Cardiac muscle cell (in vitro differentiated cells and primary cell): ENCODE results near the gene TAOK3. TPM values are rescaled to one million over a fixed set of nuclear protein-coding genes. Genes with fewer than 3 reads are reported as not detected.

ENCODE experiments used
- DNase-seq, 2 donors: peaks; one replicate each; pipeline versions ENCODE4 v3.0.0 to v3.0.0-alpha.2; 2010 to 2017; ENCODE audit warnings: low read depth in 1 of 2, low spot score in 1 of 2
- H3K27ac ChIP-seq: fragments of 200-600 bp; sonication (generic); 2 replicates; pipeline ENCODE4 v1.5.1; 2016
- H3K27me3 ChIP-seq: fragments of 200-600 bp; sonication (generic); 2 replicates; pipeline ENCODE4 v1.6.0; 2016; ENCODE audit warnings: control low read depth
- H3K36me3 ChIP-seq: fragments of 200-600 bp; sonication (generic); 2 replicates; pipeline ENCODE4 v1.5.1; 2016; ENCODE audit warnings: control low read depth
- H3K4me1 ChIP-seq: fragments of 200-600 bp; sonication (generic); 2 replicates; pipeline ENCODE4 v1.8.1; 2017; ENCODE audit warnings: low read depth, mild to moderate bottlenecking, mixed run types
- H3K4me3 ChIP-seq: fragments of 200-600 bp; sonication (generic); 2 replicates; pipeline ENCODE4 v1.5.1; 2016; ENCODE audit warnings: mild to moderate bottlenecking
- H3K9me3 ChIP-seq: fragments of 200-600 bp; sonication (generic); 2 replicates; pipeline ENCODE4 v1.5.1; 2017; ENCODE audit warnings: low read depth, mild to moderate bottlenecking, control low read depth
- polyA plus RNA-seq: library from polyadenylated mRNA; unstranded; fragments of >200 nt; fragmentation: Nextera tagmentation; extraction: Ambion mirVana; gene quantifications from 2 replicates; pipeline ENCODE4 v1.2.1, GENCODE V29; 2016
- total RNA-seq: library from RNA; depleted of rRNA; stranded (reverse); fragments of >200 nt; gene quantifications from 2 replicates; pipeline ENCODE4 v1.2.3, GENCODE V29; 2016
- TF ChIP-seq, protein P1 (sequence below): IDR thresholded peaks from 2 replicates; pipeline ENCODE4 v1.5.1; 2012; ENCODE audit warnings: low read depth, mild to moderate bottlenecking, low read length

The TAOK3 gene
- total and polyA plus RNA-seq, 2 experiments from 2014 or later, result 10.5 to 13.9 TPM

GRCh38 chr12:118145113-118145797 lies 227.5 kb downstream of the TAOK3 start:
- TF ChIP-seq, protein P1, sequence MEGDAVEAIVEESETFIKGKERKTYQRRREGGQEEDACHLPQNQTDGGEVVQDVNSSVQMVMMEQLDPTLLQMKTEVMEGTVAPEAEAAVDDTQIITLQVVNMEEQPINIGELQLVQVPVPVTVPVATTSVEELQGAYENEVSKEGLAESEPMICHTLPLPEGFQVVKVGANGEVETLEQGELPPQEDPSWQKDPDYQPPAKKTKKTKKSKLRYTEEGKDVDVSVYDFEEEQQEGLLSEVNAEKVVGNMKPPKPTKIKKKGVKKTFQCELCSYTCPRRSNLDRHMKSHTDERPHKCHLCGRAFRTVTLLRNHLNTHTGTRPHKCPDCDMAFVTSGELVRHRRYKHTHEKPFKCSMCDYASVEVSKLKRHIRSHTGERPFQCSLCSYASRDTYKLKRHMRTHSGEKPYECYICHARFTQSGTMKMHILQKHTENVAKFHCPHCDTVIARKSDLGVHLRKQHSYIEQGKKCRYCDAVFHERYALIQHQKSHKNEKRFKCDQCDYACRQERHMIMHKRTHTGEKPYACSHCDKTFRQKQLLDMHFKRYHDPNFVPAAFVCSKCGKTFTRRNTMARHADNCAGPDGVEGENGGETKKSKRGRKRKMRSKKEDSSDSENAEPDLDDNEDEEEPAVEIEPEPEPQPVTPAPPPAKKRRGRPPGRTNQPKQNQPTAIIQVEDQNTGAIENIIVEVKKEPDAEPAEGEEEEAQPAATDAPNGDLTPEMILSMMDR, result no peak
- Histone ChIP-seq H3K36me3 (peaks cover 24% of the 10 kb centered on the region), H3K9me3 (no peaks in the 10 kb centered on the region), H3K27me3 (no peaks in the 10 kb centered on the region), H3K27ac (no peak overlapping the region), H3K4me3 (no peak overlapping the region), H3K4me1 (no peaks in the 10 kb centered on the region)
- no peak for DNase-seq

DNA sequence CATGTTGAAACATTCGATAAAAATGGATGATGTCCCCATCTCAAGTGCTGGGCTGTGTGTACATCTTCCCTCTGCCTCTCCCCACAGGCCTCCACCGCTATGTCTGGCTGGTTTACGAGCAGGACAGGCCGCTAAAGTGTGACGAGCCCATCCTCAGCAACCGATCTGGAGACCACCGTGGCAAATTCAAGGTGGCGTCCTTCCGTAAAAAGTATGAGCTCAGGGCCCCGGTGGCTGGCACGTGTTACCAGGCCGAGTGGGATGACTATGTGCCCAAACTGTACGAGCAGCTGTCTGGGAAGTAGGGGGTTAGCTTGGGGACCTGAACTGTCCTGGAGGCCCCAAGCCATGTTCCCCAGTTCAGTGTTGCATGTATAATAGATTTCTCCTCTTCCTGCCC lies 228.2 kb downstream of the TAOK3 start:
- no peak overlapping the region for H3K27ac ChIP-seq
- no peak overlapping the region for H3K4me3 ChIP-seq
- TF ChIP-seq, protein P1, result no peak
- H3K36me3 ChIP-seq, result peaks cover 32% of the 10 kb centered on the region
- H3K27me3 ChIP-seq, result no peaks in the 10 kb centered on the region
- H3K4me1 ChIP-seq, result no peaks in the 10 kb centered on the region
- no peaks in the 10 kb centered on the region for H3K9me3 ChIP-seq
- no peak for DNase-seq

- peaks cover 37% of the 10 kb centered on the region for H3K36me3 ChIP-seq
- H3K9me3 ChIP-seq, result no peaks in the 10 kb centered on the region
- no peaks in the 10 kb centered on the region for H3K4me1 ChIP-seq
Measured at GRCh38 chr12:118140825-118141224, 231.9 kb downstream of the TAOK3 start.

DNA sequence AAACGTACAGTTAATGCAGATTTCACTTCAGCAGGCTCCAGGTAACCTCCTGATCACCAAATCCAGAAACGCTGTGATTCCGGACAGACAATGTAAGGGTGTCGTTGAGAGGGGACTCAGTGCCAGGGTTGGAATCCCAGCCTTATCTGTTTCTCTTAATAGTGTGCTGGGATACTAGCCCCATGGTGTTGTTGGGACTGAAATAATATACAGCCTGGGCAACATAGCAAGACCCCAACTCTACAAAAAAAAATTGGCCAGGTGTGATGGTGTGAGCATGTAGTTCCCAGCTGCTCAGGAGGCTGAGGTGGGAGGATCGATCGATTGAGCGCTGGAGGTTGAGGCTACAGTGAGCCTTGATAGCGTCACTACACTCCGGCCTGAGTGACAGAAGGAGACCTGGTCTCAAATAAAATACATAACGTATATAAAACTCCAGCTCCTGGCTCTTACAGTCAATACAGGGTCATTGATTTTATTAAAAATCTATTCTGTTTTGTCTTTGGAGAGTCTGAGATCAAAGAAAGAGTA lies 235.5 kb downstream of the TAOK3 start:
- TF ChIP-seq, protein P1, result no peak
- peak overlapping the region; percentile 50 for H3K4me3 ChIP-seq
- H3K9me3 ChIP-seq, result no peaks in the 10 kb centered on the region
- no peak overlapping the region for H3K27ac ChIP-seq
- H3K27me3 ChIP-seq, result no peaks in the 10 kb centered on the region
- DNase-seq, result no peak
- no peaks in the 10 kb centered on the region for H3K4me1 ChIP-seq
- H3K36me3 ChIP-seq, result peaks cover 26% of the 10 kb centered on the region

More at GRCh38 chr12:118140825-118141224, 231.9 kb downstream of the TAOK3 start:
- Histone ChIP-seq H3K27me3 (no peaks in the 10 kb centered on the region), H3K27ac (no peak overlapping the region), H3K4me3 (no peak overlapping the region)
- TF ChIP-seq, protein P1, result no peak
- no peak for DNase-seq

- Histone ChIP-seq H3K27ac (peak overlapping the region; percentile 60), H3K4me1 (no peaks in the 10 kb centered on the region), H3K27me3 (no peaks in the 10 kb centered on the region), H3K4me3 (peak overlapping the region; percentile 50), H3K36me3 (peaks cover 24% of the 10 kb centered on the region), H3K9me3 (no peaks in the 10 kb centered on the region)
- TF ChIP-seq, protein P1, result no peak
- DNase-seq, result peak; percentile 42 to 55
Measured at GRCh38 chr12:118136559-118137003, 236.1 kb downstream of the TAOK3 start.
